GM21737 (cell line): ENCODE data around the gene ERBB4.
"Not testable (repeated sequence)": the region's sequence is repeated elsewhere in the genome, so short reads cannot be mapped to it uniquely, and the experiment has no call there.

ENCODE experiments used
- ATAC-seq: cut with Tn5 transposase; IDR thresholded peaks from one replicate; pipeline ENCODE4 v1.9.1; 2021; ENCODE audit warnings: mild to moderate bottlenecking, moderate library complexity; ENCODE audit not compliant: unreplicated experiment

Gene ERBB4

DNA sequence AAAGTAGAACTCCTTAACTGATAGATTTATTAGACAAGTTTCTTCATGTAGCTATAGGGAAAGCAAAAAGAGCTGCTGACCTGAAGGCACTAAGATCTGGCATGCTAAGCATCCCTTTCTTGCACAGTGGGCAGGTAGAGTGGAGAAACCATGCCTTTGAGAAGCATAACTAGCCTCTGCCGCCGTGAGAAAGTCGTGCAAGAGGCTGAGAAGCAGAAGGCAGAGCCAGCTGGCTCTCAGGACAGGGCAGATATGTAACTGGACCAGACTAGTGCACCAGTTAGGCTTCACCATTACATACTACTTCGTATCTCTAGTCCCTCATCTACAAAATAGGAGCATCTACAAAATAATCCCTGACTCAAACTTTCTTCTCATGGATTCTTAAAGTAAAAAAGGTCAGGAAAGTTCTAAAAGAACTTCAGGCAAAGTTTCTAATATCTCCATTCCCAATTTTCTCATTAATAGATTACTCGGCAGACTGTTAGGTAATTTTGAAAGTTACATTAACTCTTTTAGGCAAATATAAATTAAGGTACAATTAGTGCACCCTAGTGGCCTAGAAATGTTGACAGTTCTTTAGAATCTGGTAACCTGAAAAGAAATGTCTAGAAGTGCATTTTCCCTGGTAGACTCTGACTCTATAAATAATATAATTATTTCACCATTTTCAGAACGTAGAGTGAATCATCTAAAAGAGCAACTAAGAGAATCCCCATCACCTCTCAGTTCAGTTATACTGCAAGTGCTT lies 10.3 kb downstream of the ERBB4 start:
- no peak for ATAC-seq

DNA sequence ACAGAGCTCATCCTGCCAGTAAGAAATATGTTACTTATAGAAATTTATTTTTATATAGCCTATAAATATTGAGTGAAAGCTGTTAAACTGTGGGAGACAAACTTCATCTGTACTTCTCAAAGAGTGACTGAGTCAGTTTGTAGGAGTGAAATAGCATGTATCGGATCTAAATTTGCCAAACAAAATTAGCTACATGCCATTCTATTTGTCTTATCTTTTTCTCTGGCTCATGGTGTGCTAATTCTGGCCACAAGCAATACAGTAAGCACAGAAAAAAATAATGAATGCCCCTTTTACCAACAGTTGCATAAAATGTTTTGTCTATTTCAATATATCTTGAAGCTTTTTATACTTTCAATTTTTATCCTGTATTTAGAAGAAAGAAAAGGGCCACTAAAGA lies 12.5 kb downstream of the ERBB4 start:
- ATAC-seq = no peak

GRCh38 chr2:212523756-212524155 lies 14.8 kb downstream of the ERBB4 start:
- no peak for ATAC-seq

GRCh38 chr2:212520340-212520739 lies 18.3 kb downstream of the ERBB4 start:
- no peak for ATAC-seq

DNA sequence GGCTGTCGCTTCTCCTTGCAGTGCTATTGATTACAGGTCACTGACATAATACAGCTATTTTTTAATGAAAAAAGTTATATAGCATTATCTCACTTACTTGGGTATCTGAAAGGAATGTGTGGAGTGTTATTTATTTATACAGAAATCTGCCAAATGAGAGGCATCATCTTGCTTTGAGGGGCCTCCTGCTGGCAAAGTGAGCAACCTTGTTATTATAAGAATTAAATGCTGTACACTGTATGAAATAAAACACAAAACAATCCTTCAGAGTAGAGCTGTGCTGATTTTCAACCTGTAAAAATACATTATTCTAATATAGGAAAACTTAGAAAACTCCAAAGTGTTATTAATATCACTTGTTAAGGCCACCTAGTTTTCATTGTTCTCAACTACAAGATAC lies 20.9 kb downstream of the ERBB4 start:
- no peak for ATAC-seq

DNA sequence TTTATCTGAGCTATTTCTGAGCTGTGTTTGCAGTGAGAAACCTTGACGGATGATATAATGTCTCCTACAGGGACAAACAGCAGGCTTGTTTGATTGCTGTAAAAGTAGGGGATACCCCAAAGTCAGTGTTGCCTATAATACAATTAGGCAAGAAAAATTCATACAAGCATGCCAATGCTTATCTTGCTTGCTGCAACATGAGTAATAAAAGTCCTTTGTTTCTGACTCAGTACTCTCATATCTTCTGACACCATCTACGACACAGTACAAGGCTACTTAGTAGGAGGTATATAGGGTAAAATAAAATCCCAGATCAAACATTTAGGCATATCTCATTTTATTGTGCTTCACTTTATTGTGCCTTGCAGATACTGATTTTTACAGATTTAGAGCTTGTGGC lies 33.0 kb downstream of the ERBB4 start:
- no peak for ATAC-seq

DNA sequence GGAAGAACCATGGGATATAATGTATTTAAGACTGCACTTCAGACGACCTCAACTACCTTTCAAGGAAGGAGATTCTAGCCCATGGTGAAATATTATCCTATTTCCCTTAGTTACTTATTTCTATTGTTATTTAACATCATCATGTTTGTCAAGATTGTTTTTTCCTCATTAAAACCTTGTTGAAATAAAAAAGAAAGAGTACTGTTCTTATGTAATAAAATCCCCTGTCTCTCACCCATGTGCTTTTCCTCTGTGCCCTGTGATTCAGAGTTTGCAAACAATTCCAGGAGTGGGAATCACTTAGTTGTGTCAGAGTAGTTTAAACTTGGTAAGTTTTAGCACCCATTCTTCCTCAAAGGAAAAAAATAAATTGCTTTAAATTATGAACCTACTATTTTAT lies 43.6 kb downstream of the ERBB4 start:
- no peak for ATAC-seq

DNA sequence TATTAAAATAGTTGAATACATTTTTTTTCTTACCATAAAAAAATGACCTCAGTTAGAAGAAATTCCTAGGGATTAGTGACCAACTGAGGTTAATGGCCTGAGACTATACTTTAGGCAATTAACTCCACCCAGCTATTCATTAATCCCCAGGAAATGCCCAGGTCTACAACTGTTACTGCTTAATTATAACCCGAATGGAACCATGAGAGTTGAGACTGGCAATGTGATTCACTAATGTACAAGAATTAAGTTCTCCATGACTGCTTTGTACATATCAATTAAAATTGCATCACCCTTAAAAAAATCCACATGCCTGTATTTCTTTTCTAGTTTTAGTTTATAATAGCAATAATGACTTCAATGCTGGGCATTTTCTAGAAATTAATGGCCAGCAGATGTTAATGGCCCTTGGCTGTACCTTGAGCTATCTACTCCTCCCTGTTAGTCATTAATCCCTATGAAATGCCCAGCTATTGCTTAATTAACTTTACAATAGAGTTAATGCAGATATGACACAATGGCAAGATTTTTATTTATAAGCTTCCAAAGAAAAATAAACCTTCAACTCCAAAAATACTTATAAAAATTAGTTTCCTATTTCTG lies 44.1 kb downstream of the ERBB4 start:
- no peak for ATAC-seq

GRCh38 chr2:212489719-212490346 lies 48.8 kb downstream of the ERBB4 start:
- ATAC-seq = no peak

DNA sequence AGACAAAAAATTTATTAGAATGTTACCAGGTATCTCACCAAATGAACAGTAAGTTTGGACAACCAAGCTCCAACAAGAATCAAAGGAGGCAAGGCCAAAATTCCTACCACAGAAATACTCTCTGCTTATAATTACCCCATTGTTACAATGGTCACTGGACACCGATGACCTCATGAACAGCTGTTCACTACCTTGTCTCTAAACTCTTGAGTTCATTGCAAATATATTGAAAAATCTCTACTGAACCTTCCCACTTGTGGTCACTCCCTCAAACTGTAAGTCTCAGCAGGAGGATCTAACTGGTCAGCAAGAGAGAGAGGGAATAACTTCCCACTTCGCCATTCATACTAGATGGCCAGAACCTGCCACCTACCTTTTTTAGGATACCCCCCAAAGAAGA lies 50.0 kb downstream of the ERBB4 start:
- no peak for ATAC-seq

GRCh38 chr2:212484563-212485080 lies 54.0 kb downstream of the ERBB4 start:
- no peak for ATAC-seq

DNA sequence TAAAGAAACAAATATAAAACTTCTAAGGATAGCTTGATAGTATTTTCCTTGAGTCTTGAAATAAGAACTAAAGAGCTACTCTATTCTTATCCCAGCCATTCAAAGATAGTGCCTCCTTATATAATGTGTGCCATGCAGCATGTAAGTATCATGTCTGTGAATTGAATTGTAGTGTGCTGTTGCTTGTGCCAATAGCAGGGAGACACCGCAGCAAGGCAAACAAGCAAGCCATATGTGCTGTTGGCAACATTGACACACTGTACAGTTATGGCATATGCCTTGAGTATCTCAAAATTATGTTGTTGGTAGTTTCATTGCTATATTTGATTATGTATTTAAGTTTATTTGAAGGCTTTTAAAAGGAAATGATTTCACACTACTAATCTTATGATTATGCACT lies 58.2 kb downstream of the ERBB4 start:
- ATAC-seq = no peak

- no peak for ATAC-seq
These were observed 61.0 kb downstream of the ERBB4 start for GRCh38 chr2:212477571-212477970.

DNA sequence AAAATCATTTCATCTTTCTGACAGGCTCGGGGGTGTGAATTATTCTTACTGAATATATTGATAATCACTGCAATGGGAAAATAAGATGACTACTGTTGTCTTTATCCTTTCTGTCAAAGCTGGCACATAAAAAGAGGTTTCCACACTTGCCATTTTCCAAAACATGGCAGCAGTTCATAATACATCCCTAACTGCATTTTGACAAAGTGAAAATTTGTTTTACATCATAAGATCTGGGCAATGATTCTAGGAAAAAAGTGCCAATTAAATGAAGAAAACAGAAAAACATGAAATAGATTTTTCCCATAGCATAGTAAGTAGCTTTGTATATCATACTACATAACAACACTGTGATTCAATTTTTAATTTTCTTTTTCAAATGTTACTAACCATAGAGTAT lies 65.4 kb downstream of the ERBB4 start:
- ATAC-seq = no peak

DNA sequence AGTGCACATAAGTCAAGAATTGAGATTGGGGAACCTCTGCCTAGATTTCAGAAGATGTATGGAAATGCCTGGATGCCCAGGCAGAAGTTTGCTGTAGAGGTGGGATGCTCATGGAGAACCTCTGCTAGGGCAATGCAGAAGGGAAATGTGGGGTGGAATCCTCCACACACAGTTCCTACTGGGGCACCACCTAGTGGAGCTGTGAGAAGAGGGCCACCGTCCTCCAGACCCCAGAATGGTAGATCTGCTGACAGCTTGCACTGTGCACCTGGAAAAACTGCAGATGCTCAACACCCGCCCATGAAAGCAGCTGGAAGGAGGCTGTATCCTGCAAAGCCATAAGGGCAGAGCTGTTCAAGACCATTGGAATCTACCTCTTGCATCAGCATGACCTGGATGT lies 71.1 kb downstream of the ERBB4 start:
- ATAC-seq = not testable (repeated sequence)

DNA sequence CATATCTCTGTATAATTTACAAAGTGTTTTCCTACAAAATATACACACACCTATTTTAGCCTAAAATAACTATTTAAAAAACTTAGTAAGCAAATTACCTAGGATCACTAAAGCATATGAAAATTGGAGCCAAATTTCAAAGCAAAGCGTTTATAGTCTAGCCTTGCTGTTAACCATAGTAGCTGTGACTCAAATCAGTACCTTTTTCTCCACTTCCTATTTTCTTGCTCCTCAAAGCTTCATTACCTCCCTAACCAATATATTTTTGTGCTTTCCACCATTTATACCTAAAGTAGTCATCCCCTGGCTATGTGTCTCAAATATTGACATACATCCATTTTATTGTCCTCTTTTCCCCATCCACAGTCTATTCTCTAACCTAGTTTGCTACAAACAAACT lies 73.1 kb downstream of the ERBB4 start:
- no peak for ATAC-seq

- not testable (repeated sequence) for ATAC-seq
These were observed 76.9 kb downstream of the ERBB4 start for GRCh38 chr2:212461708-212462107.

GRCh38 chr2:212454149-212454548 lies 84.5 kb downstream of the ERBB4 start:
- no peak for ATAC-seq

DNA sequence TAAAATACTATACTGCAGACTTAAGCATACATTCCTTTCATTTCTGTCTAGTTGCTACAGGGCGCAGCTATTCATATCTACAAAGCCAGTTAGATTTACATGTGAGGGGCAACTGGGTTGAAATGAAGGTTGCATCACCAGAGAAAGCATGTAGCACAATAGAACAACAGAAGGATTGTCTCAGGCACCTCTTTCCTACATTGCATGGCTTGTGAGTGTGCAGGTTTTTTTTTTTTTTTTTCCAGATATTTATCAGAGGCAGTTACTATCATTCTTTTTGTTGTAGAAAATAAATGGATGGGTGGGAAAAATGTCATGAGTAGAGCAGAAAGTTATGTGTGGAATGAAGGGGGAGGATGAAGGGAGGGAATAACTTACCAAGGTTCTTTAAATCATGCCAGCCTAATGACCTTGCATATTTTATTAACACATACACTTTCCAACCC lies 86.8 kb downstream of the ERBB4 start:
- ATAC-seq = no peak

DNA sequence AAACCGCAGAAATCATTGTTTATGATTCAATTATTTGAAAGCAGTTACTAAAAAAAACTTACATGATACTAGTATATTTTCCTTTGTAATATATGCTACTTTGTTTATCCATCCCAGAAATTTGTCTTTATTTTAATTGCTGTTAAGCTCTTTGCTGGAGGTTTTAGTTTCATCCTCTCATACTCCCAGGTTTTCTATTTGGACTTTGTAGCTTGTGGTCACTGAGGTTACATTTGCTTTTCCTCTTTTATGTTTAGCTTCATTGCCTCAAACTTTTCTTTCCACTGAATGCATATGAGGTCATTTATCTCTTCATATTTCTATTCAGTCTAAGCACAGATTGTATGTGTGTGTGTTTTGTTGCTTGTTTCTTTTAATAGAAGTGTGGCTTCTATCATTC lies 89.9 kb downstream of the ERBB4 start:
- ATAC-seq = no peak

DNA sequence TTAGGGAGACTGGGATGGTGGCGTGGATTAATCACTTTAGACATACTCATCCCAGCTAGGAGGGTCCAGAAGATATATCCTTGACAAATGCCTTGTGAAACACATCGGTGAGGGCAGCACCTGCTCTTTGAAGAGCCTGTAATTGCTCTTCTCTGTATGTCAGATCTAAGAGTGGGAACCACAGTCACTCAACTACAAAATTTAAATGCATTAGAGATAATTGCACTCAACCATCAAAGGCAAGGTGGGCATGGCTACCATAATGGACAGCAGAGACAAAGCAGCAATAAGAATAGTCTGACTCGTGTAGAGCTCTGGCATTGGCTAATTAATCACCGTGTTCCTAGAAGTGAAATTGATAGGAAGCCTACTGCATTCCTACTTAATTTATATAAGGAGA lies 96.8 kb downstream of the ERBB4 start:
- no peak for ATAC-seq

DNA sequence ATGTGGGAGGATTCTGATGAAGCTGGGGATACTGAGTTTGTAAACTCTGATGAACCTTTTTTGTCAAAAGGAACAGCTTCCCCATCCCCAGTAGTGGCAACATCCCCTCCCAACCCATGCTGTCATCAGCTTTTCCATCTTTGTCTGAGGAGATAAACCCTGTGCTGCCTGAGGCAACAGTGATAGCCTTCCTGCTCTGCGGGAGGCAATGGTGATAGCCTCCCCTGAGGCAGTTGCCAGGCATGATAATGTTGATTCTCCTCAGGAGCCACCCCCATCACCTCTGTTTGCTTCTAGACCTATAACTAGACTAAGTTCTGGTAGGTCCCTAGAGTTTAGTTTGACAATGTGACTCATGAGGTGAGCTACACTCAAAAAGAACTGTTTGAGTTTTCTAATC lies 97.5 kb downstream of the ERBB4 start:
- ATAC-seq = no peak
